A375 (cell line): ENCODE measurements around the gene LBHD1. TPM values are rescaled to one million over a fixed set of nuclear protein-coding genes. Genes with fewer than 3 reads are reported as not detected.

Source experiments
- small RNA-seq: library from RNA; depleted of rRNA; stranded (forward); fragments of <200 nt; gene quantifications from one replicate; pipeline ENCODE3, GENCODE V24; 2014
- total RNA-seq: library from RNA; depleted of rRNA; stranded (reverse); fragments of >200 nt; shearing (Covaris generic); gene quantifications from 2 replicates; pipeline ENCODE4 v1.2.3, GENCODE V29; 2014; rRNA removed

LBHD1 gene
- 9.0 and 13.3 TPM in 2 replicates for total RNA-seq

GRCh38 chr11:62671608-62672389, at the start of gene LBHD1, which contains the start of gene UQCC3:
TSS of gene LBHD1 (minus strand) at chr11:62672267. CDS start at chr11:62670031, 2,236 bp downstream.
TSS of gene UQCC3 (plus strand) at chr11:62671673. CDS start at chr11:62671746, 73 bp downstream.

GRCh38 chr11:62707277-62707861, 35.3 kb upstream of the LBHD1 start, which contains the start of the genes BSCL2 and GNG3:
TSS of gene BSCL2 (minus strand) at chr11:62707424. CDS start at chr11:62707195, 229 bp downstream.
TSS of gene GNG3 (plus strand) at chr11:62707676. CDS start at chr11:62708296, 620 bp downstream.

GRCh38 chr11:62689421-62690183, 17.5 kb upstream of the LBHD1 start, which contains the start of gene LRRN4CL:
TSS of gene LRRN4CL (minus strand) at chr11:62689530. CDS start at chr11:62688508, 1,022 bp downstream.

GRCh38 chr11:62678770-62679696, 7.0 kb upstream of the LBHD1 start, which contains the start of gene UBXN1:
TSS of gene UBXN1 (minus strand) at chr11:62679073. CDS start at chr11:62678923, 150 bp downstream.

GRCh38 chr11:62665075-62665598, 6.9 kb downstream of the LBHD1 start, which contains the start of the genes C11orf98 and CSKMT:
TSS of gene C11orf98 (minus strand) at chr11:62665210. CDS start at chr11:62665169, 41 bp downstream.
TSS of gene CSKMT (plus strand) at chr11:62665312. CDS start at chr11:62665880, 568 bp downstream.

GRCh38 chr11:62645946-62646824, 25.9 kb downstream of the LBHD1 start, which contains the start of gene GANAB:
TSS of gene GANAB (minus strand) at chr11:62646613. CDS start at chr11:62646599, 14 bp downstream.

GRCh38 chr11:62621567-62622470, 50.2 kb downstream of the LBHD1 start, which contains the start of gene B3GAT3:
TSS of gene B3GAT3 (minus strand) at chr11:62621986. CDS start at chr11:62621947, 39 bp downstream.

Small RNAs within 50 kb of the gene (small RNA-seq; reads per million reads assigned to genes)
- not detected for gene SNORA57

Other genes with a start within 250 kb of the LBHD1 start
- gene AHNAK, start 125.5 kb downstream of the LBHD1 start, total RNA-seq: 205 and 216 TPM in 2 replicates
- gene EEF1G, start 98.4 kb downstream of the LBHD1 start, total RNA-seq: 2,191 and 2,371 TPM in 2 replicates
- gene TUT1, start 80.7 kb downstream of the LBHD1 start, total RNA-seq: 18.9 and 28.1 TPM in 2 replicates
- gene MTA2, start 70.4 kb downstream of the LBHD1 start, total RNA-seq: 153 and 165 TPM in 2 replicates
- 41.0 and 43.7 TPM in 2 replicates for gene EML3, start 59.5 kb downstream of the LBHD1 start, total RNA-seq
- 8.4 and 13.0 TPM in 2 replicates for gene ROM1, start 59.0 kb downstream of the LBHD1 start, total RNA-seq
- gene B3GAT3, start 50.3 kb downstream of the LBHD1 start, total RNA-seq: 84.1 and 103 TPM in 2 replicates
- 234 and 237 TPM in 2 replicates for gene GANAB, start 25.7 kb downstream of the LBHD1 start, total RNA-seq
- gene INTS5, start 19.0 kb downstream of the LBHD1 start, total RNA-seq: 21.1 and 24.6 TPM in 2 replicates
- gene C11orf98, start 7.1 kb downstream of the LBHD1 start, total RNA-seq: 258 and 334 TPM in 2 replicates
- gene CSKMT, start 7.0 kb downstream of the LBHD1 start, total RNA-seq: 19.2 and 33.6 TPM in 2 replicates
- 27.7 and 35.5 TPM in 2 replicates for gene UQCC3, start 594 bp downstream of the LBHD1 start, total RNA-seq
- 306 and 324 TPM in 2 replicates for gene UBXN1, start 6.8 kb upstream of the LBHD1 start, total RNA-seq
- gene LRRN4CL, start 17.3 kb upstream of the LBHD1 start, total RNA-seq: 0.21 and 0.23 TPM in 2 replicates
- 87.7 and 115 TPM in 2 replicates for gene BSCL2, start 35.2 kb upstream of the LBHD1 start, total RNA-seq
- not detected in 2 replicates for gene GNG3, start 35.4 kb upstream of the LBHD1 start, total RNA-seq
- gene HNRNPUL2, start 55.2 kb upstream of the LBHD1 start, total RNA-seq: 13.6 and 14.1 TPM in 2 replicates
- gene TTC9C, start 56.2 kb upstream of the LBHD1 start, total RNA-seq: 37.5 and 48.1 TPM in 2 replicates
- gene ZBTB3, start 81.9 kb upstream of the LBHD1 start, total RNA-seq: 5.0 and 6.7 TPM in 2 replicates
- gene POLR2G, start 89.3 kb upstream of the LBHD1 start, total RNA-seq: 143 and 148 TPM in 2 replicates
- gene TAF6L, start 99.1 kb upstream of the LBHD1 start, total RNA-seq: 33.0 and 39.5 TPM in 2 replicates
- 61.4 and 91.5 TPM in 2 replicates for gene TMEM179B, start 115.1 kb upstream of the LBHD1 start, total RNA-seq
- gene TMEM223, start 119.7 kb upstream of the LBHD1 start, total RNA-seq: 47.6 and 57.5 TPM in 2 replicates
- gene NXF1, start 133.2 kb upstream of the LBHD1 start, total RNA-seq: 35.6 and 42.9 TPM in 2 replicates
- 33.8 and 38.8 TPM in 2 replicates for gene STX5, start 159.8 kb upstream of the LBHD1 start, total RNA-seq
- 1.5 TPM in 1 of 2 replicates, not detected in the other for gene TEX54, start 160.6 kb upstream of the LBHD1 start, total RNA-seq
- 204 and 215 TPM in 2 replicates for gene WDR74, start 167.3 kb upstream of the LBHD1 start, total RNA-seq
- 739 and 838 TPM in 2 replicates for gene SLC3A2, start 208.6 kb upstream of the LBHD1 start, total RNA-seq
- 0.30 and 0.56 TPM in 2 replicates for gene CHRM1, start 249.1 kb upstream of the LBHD1 start, total RNA-seq